Thymus (tissue), 11 donors: Measurements from ENCODE around the gene HBEGF. TPM values are rescaled to one million over a fixed set of nuclear protein-coding genes. Genes with fewer than 3 reads are reported as not detected.
A peak's percentile ranks its signal among the peaks of the same experiment; 100 is the strongest.
"Not testable (repeated sequence)": the region's sequence is repeated elsewhere in the genome, so short reads cannot be mapped to it uniquely, and the experiment has no call there.

Source experiments
- DNase-seq, 9 donors: peaks; one replicate each; pipeline ENCODE4 v3.0.0-alpha.2; 2013; ENCODE audit warnings: low spot score in 9 of 9, low read depth in 6 of 9, missing footprints in 1 of 9
- H3K27ac ChIP-seq, 2 donors: one replicate each; pipeline ENCODE4 v1.5.1; 2013; ENCODE audit warnings: control low read depth in 1 of 2, low read depth in 1 of 2, low read length in 1 of 2, mild to moderate bottlenecking in 1 of 2, moderate library complexity in 1 of 2
- H3K27me3 ChIP-seq, 2 donors: one replicate each; pipeline ENCODE4 v1.5.1; 2013; ENCODE audit warnings: low read length in 1 of 2; ENCODE audit not compliant: control insufficient read depth in 2 of 2, insufficient read depth in 1 of 2
- H3K36me3 ChIP-seq, 2 donors: one replicate each; pipeline ENCODE4 v1.5.1; 2013; ENCODE audit warnings: low read length in 1 of 2, mild to moderate bottlenecking in 1 of 2, moderate library complexity in 1 of 2; ENCODE audit not compliant: control insufficient read depth in 2 of 2, insufficient read depth in 2 of 2
- H3K4me1 ChIP-seq, 2 donors: one replicate each; pipeline ENCODE4 v1.5.1; 2013; ENCODE audit warnings: low read length in 2 of 2; ENCODE audit not compliant: control insufficient read depth in 2 of 2, insufficient read depth in 2 of 2
- H3K4me3 ChIP-seq, 2 donors: one replicate each; pipeline ENCODE4 v1.5.1; 2013; ENCODE audit warnings: low read length in 2 of 2, control low read depth in 1 of 2, mild to moderate bottlenecking in 1 of 2
- H3K9me3 ChIP-seq, 2 donors: one replicate each; pipeline ENCODE4 v1.5.1; 2013; ENCODE audit warnings: low read length in 1 of 2, mild to moderate bottlenecking in 1 of 2; ENCODE audit not compliant: control insufficient read depth in 2 of 2, insufficient read depth in 1 of 2
- WGBS: extraction: QIAGEN DNeasy Blood & Tissue Kit; methylation state at CpG from one replicate; pipeline ENCODE4 v1.1.7; 2013; 5-methylcytosine and 5-hydroxymethylcytosine counted together
- polyA plus RNA-seq: library from polyadenylated mRNA; stranded (reverse); fragments of 200-250 nt; gene quantifications from one replicate; pipeline ENCODE4 v1.2.3, GENCODE V29; 2013
- total RNA-seq: library from RNA; stranded (reverse); fragments of 120-200 nt; gene quantifications from one replicate; pipeline ENCODE4 v1.2.4, GENCODE V29; 2013
- donor health status: healthy.

HBEGF gene
- total and polyA plus RNA-seq, 2 donors = 1.7 to 4.2 TPM

DNA sequence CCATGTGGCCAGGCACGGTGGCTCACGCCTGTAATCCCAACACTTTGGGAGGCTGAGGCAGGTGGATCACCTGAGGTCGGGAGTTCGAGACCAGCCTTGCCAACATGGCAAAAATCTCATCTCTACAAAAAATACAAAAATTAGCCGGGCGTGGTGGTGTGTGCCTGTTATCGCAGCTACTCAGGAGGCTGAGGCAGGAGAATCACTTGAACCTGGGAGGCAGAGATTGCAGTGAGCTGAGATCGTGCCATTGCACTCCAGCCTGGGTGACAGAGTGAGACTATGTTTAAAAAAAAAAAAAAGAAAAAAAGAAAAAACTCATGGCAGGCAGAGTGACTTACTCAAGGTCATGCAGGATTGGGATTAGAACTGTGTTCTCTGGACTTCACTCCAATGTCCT, 2.6 kb downstream of the HBEGF start:
- H3K4me1 ChIP-seq = peaks cover 11 to 43% of the 10 kb centered on the region in 2 donors
- not testable (repeated sequence) for H3K36me3 ChIP-seq, H3K27ac ChIP-seq, H3K4me3 ChIP-seq, DNase-seq, H3K9me3 ChIP-seq
- H3K27me3 ChIP-seq = peaks cover 24 to 34% of the 10 kb centered on the region in 2 donors
- 98% methylated on average over 8 of the region's 8 CpGs for WGBS

DNA sequence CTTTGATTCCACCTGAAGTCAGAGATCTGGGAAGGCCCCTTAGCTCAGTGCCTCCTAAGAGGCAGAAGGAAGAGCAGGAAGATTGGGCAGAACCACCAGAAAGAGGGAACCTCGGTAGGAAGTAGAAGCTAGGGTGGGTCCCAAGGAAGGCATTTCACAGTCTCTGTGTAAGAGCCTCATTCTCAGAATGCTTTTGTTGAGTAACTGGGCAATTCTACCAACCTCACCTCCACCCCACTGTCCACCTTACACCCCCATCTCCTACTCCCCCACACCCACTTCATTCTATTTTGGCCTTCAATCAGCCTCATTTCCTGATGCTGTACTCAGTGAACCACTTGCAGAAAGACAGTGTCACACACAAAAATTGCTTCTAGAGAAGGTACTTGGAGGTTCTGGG, 3.5 kb downstream of the HBEGF start:
- no peak overlapping the region for H3K4me3 ChIP-seq
- H3K27ac ChIP-seq = peak overlapping the region in 1 of 2 donors; percentile 38
- H3K27me3 ChIP-seq = peaks cover 24 to 31% of the 10 kb centered on the region in 2 donors
- 36% methylated on average over 1 of the region's 1 CpG for WGBS
- no peaks in the 10 kb centered on the region for H3K36me3 ChIP-seq
- no peak for DNase-seq
- peaks cover 0 to 6% of the 10 kb centered on the region in 2 donors for H3K9me3 ChIP-seq
- H3K4me1 ChIP-seq = peaks cover 11 to 43% of the 10 kb centered on the region in 2 donors

DNA sequence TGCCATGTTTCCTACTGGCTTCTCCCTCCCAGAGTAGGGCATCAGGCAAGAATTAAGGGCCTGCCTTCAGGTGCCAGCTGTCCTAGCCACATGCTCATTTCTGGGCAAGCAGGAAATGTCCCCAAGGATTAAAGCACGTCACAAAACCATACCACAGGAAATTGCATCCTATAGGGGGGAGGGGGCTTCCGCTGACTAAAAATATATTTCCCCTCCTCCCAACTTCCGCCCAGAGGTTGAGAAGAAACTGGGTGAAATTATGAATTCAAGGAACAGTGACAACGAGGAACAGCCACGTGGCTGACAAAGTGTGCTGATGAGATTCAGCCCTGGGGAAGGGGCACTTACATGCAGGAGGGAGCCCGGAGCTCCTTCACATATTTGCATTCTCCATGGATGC, 4.1 kb downstream of the HBEGF start:
- 21% methylated on average over 6 of the region's 6 CpGs for WGBS
- Histone ChIP-seq H3K27me3 (peaks cover 22 to 28% of the 10 kb centered on the region in 2 donors), H3K4me1 (peaks cover 11 to 41% of the 10 kb centered on the region in 2 donors), H3K9me3 (peaks cover 0 to 6% of the 10 kb centered on the region in 2 donors), H3K27ac (peak overlapping the region in 1 of 2 donors; percentile 76), H3K36me3 (no peaks in the 10 kb centered on the region), H3K4me3 (peak overlapping the region in 1 of 2 donors; percentile 0)
- DNase-seq = peak in 4 of 9 donors; percentile 22 to 70 (median 42)

DNA sequence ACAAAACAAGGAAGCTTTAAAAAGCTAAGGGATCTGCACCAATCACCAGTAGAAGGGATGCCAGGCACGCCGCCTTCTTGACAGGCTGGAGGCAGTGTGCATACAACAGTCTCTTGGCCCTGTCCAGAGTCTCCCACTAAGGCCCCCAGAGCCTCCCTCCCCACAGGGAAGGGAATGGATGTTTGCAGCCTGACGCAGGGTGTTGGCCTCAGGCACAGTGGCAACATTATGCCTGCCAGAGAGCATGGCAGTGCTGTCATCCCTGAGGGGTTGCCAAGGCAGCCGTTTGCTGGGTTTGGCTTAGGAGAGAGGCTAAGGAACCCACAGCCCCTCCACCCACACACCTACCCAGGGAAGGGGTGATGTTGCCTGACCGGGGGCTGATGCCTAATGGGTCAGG, 4.8 kb downstream of the HBEGF start:
- no peaks in the 10 kb centered on the region for H3K36me3 ChIP-seq
- H3K9me3 ChIP-seq = peaks cover 0 to 6% of the 10 kb centered on the region in 2 donors
- H3K4me3 ChIP-seq = peak overlapping the region in 1 of 2 donors; percentile 0
- peaks cover 15 to 21% of the 10 kb centered on the region in 2 donors for H3K27me3 ChIP-seq
- no peak for DNase-seq
- H3K27ac ChIP-seq = peak overlapping the region in 1 of 2 donors; percentile 76
- 94% methylated on average over 5 of the region's 5 CpGs for WGBS
- peaks cover 9 to 34% of the 10 kb centered on the region in 2 donors for H3K4me1 ChIP-seq

DNA sequence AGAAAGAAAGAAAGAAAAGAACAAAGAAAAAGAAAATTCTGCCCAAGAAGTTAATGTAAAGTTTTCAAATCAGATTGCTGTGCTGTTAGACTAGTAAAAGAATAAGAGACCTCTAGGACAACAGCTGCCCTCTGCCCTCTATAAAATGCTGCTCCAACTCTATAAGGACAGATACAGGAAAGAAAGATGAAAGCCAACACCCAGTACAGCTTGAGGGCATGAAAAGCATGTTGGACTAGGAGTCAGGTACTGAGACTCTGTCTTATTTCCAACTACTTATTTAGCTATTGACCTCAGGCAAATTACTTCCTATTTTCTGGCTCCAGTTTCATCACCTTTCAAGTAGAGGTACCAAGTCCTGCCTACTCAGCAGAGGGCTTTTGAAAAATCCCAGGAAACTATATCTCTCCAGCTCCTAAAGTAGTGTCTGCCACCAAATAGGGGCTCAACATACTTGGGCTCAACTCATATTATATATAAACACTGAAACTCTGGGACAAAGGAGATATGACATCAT, 5.7 kb downstream of the HBEGF start:
- peaks cover 0 to 6% of the 10 kb centered on the region in 2 donors for H3K9me3 ChIP-seq
- no peak for DNase-seq
- peaks cover 6 to 13% of the 10 kb centered on the region in 2 donors for H3K27me3 ChIP-seq
- H3K4me3 ChIP-seq = no peak overlapping the region
- no peak overlapping the region for H3K27ac ChIP-seq
- no peaks in the 10 kb centered on the region for H3K36me3 ChIP-seq
- H3K4me1 ChIP-seq = peaks cover 9 to 30% of the 10 kb centered on the region in 2 donors

DNA sequence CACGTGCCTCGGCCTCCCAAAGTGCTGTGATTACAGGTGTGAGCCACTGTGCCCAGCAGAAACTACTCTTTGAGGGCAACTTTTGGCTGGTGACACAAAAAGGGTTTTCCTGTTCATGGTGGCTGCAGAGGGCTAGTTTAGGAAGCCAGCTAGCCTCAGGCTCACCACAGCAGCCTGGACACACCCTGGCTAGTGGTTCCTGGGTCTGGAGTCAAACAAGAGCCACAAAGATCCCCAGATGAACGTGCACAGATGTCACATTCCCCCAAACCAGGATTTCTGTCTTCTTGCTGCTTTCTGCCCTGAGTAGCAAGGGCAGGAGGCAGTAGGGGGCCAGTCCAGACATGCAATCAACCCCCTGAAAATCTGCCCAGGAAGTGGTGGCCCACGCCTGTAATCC, 6.8 kb downstream of the HBEGF start:
- 73% methylated on average over 4 of the region's 4 CpGs for WGBS
- Histone ChIP-seq H3K27me3 (peaks cover 0 to 3% of the 10 kb centered on the region in 2 donors), H3K27ac (no peak overlapping the region), H3K9me3 (peaks cover 0 to 6% of the 10 kb centered on the region in 2 donors), H3K4me1 (peaks cover 9 to 22% of the 10 kb centered on the region in 2 donors), H3K36me3 (no peaks in the 10 kb centered on the region), H3K4me3 (no peak overlapping the region)
- no peak for DNase-seq

DNA sequence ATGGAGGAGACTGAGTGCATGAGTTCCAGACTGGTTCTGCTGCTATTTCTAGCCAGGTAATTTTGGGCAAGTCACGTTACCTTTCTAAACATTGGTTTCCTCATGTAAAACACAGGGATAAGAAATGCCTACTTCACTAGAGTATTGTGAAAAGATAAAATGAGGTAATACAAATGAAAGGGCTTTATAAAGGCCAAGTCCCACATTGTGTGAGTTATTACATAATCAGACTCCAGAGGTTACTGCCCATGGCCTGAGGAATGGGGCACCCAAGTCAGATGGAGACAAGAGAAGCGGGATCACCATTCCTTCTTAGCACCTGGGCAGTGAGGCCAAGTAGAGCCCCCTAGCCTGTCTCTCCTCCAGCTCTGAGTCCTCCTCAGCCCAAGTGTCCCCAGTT, 7.5 kb downstream of the HBEGF start:
- H3K36me3 ChIP-seq = no peaks in the 10 kb centered on the region

DNA sequence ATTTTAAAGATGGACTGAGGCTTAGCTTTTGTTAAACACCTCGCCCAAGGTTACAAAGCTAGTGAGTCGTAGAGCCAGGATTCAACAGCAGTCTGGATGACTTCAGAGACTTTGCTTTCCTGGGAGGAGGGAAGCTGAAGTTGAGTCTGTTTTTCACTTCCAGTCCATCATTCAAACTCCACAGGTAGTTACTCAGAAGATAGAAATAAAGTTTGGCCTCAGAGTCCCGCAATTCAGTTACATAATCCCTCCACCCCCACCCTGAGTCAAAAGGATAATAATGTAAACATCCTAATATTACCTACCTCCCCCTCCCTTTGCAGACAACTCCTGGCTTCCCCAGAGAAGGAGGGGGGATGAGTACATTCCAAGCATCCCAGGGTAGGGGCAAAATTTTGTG, 8.1 kb downstream of the HBEGF start:
- Histone ChIP-seq H3K9me3 (peaks cover 0 to 6% of the 10 kb centered on the region in 2 donors), H3K27me3 (no peaks in the 10 kb centered on the region), H3K36me3 (no peaks in the 10 kb centered on the region), H3K4me1 (peaks cover 9 to 20% of the 10 kb centered on the region in 2 donors), H3K4me3 (no peak overlapping the region), H3K27ac (no peak overlapping the region)
- WGBS = 94% methylated on average over 3 of the region's 3 CpGs
- no peak for DNase-seq

More for the DNA sequence above, 7.5 kb downstream of the HBEGF start:
- H3K9me3 ChIP-seq = peaks cover 0 to 6% of the 10 kb centered on the region in 2 donors
- H3K4me3 ChIP-seq = no peak overlapping the region
- H3K4me1 ChIP-seq = peaks cover 9 to 20% of the 10 kb centered on the region in 2 donors
- 98% methylated on average over 2 of the region's 2 CpGs for WGBS
- no peak for DNase-seq
- no peaks in the 10 kb centered on the region for H3K27me3 ChIP-seq
- no peak overlapping the region for H3K27ac ChIP-seq

DNA sequence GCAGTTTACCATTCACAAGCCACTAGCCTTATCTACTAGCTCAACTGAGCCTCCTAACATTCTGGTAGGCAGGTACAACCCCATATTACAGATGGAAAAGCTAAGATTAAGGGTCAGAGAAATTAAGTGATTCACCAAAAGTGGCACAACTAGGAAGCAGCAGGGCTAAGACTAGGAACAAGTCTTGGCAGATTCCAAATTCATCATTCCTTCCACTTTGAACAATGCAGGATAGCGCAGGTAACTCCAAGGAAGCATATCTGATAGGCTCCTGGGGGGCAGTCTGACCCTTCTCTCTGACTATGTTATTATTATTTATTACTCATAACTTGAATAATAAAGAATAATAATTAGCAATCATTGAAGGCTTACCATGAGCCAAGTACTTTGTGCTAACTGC, 8.5 kb downstream of the HBEGF start:
- H3K36me3 ChIP-seq = no peaks in the 10 kb centered on the region
- H3K9me3 ChIP-seq = peaks cover 0 to 6% of the 10 kb centered on the region in 2 donors
- no peak overlapping the region for H3K4me3 ChIP-seq
- DNase-seq = no peak
- peaks cover 9 to 16% of the 10 kb centered on the region in 2 donors for H3K4me1 ChIP-seq
- H3K27me3 ChIP-seq = no peaks in the 10 kb centered on the region
- H3K27ac ChIP-seq = no peak overlapping the region
- 100% methylated on average over 1 of the region's 1 CpG for WGBS
